Endothelial cell of umbilical vein (primary cell): ENCODE measurements around the gene GM2A. TPM values are rescaled to one million over a fixed set of nuclear protein-coding genes. Genes with fewer than 3 reads are reported as not detected.

Experiments used
- BruUV-seq: library from RNA; stranded (reverse); fragments of 400-500 nt; replicated peaks from 2 replicates; lab custom pipeline; 2021; lab: Mats Ljungman, UMichigan
- CTCF ChIA-PET: fragments of 300-600, 350-600 bp; sonication (Branson Sonifier 250); formaldehyde crosslinking; loops from one replicate; lab custom pipeline; 2021; ENCODE audit warnings: antibody characterized with exemption, inconsistent platforms; lab: Charles Lee
- POLR2A ChIA-PET: fragments of 300-600, 350-600 bp; sonication (Branson Sonifier 250); formaldehyde crosslinking; loops from one replicate; lab custom pipeline; 2021; ENCODE audit warnings: antibody characterized with exemption, inconsistent platforms; lab: Charles Lee
- DNase-seq: peaks from one replicate; pipeline ENCODE4 v3.0.0-alpha.2; 2011; ENCODE audit warnings: low read depth, low spot score
- FAIRE-seq: peaks from 2 replicates; lab custom pipeline; 2011; peaks lifted over from hg19 to GRCh38; lab: Jason Lieb, UNC
- H2AFZ ChIP-seq: 2 replicates; pipeline ENCODE4 v1.6.0; 2012; ENCODE audit warnings: low read depth, low read length, control low read depth, inconsistent platforms
- H3K27ac ChIP-seq: 2 replicates; pipeline ENCODE4 v1.5.1; 2011; ENCODE audit warnings: low read depth, mild to moderate bottlenecking, control low read depth, low read length, moderate library complexity; ENCODE audit not compliant: insufficient read depth
- H3K27me3 ChIP-seq, 2 experiments: 2 replicates each; pipeline versions ENCODE4 v1.6.0 to v1.6.1; 2011; ENCODE audit warnings: low read length in 2 of 2, mixed read lengths in 1 of 2; ENCODE audit not compliant: control insufficient read depth in 2 of 2, insufficient read depth in 2 of 2
- H3K36me3 ChIP-seq, 2 experiments: 2 replicates in 1 of 2; 3 replicates in 1 of 2; pipeline ENCODE4 v1.5.1; 2011; ENCODE audit warnings: low read length in 2 of 2, mild to moderate bottlenecking in 1 of 2, moderate library complexity in 1 of 2; ENCODE audit not compliant: control insufficient read depth in 2 of 2, insufficient read depth in 2 of 2; ENCODE audit errors: extremely low read depth in 1 of 2
- H3K4me1 ChIP-seq: 3 replicates; pipeline ENCODE4 v1.5.1; 2011; ENCODE audit warnings: mild to moderate bottlenecking, low read length; ENCODE audit not compliant: control insufficient read depth, insufficient read depth; ENCODE audit errors: extremely low read depth
- H3K4me2 ChIP-seq: 2 replicates; pipeline ENCODE4 v1.6.1; 2011; ENCODE audit warnings: low read length, control low read depth, mixed read lengths; ENCODE audit not compliant: insufficient read depth
- H3K4me3 ChIP-seq, 3 experiments: fragments of 200-600 bp in 1 of 3; sonication (generic), shearing (Covaris generic) in 1 of 3; replicated peaks in 1 of 3; 2 replicates each; pipeline ENCODE4 v1.5.1; 2011 to 2016; ENCODE audit warnings: control low read depth in 3 of 3, low read length in 3 of 3, mild to moderate bottlenecking in 2 of 3, inconsistent platforms in 1 of 3, low read depth in 1 of 3, moderate library complexity in 1 of 3; ENCODE audit not compliant: insufficient read depth in 1 of 3
- H3K79me2 ChIP-seq: 2 replicates; pipeline ENCODE4 v1.6.0; 2012; ENCODE audit warnings: low read length, inconsistent platforms; ENCODE audit not compliant: control insufficient read depth, insufficient read depth
- H3K9ac ChIP-seq: replicated peaks from 2 replicates; pipeline ENCODE3; 2011; ENCODE audit warnings: low read length, control low read depth; ENCODE audit not compliant: insufficient read depth; ENCODE audit errors: extremely low read depth
- H3K9me1 ChIP-seq: replicated peaks from 3 replicates; pipeline ENCODE4 v1.6.0; 2011; ENCODE audit warnings: mild to moderate bottlenecking, low read length; ENCODE audit not compliant: control insufficient read depth, insufficient read depth; ENCODE audit errors: extremely low read depth
- H3K9me3 ChIP-seq: replicated peaks from 2 replicates; pipeline ENCODE4 v1.5.1; 2012; ENCODE audit warnings: low read length, inconsistent platforms; ENCODE audit not compliant: control insufficient read depth, insufficient read depth
- H4K20me1 ChIP-seq: replicated peaks from 2 replicates; pipeline ENCODE3; 2011; ENCODE audit warnings: mild to moderate bottlenecking, low read length; ENCODE audit not compliant: control insufficient read depth, insufficient read depth; ENCODE audit errors: extremely low read depth
- CTCF ChIP-seq, 2 donors: IDR thresholded peaks; 1 replicate in 1 of 2; 2 replicates in 1 of 2; pipeline ENCODE4 v1.5.1; 2011; ENCODE audit warnings: low read length in 2 of 2, mild to moderate bottlenecking in 2 of 2, moderate library complexity in 2 of 2, control low read depth in 1 of 2, inconsistent platforms in 1 of 2, low read depth in 1 of 2; ENCODE audit not compliant: insufficient read depth in 1 of 2; ENCODE audit errors: extremely low read depth in 1 of 2
- EZH2 ChIP-seq: IDR thresholded peaks from 2 replicates; pipeline ENCODE4 v1.6.1; 2012; ENCODE audit warnings: borderline replicate concordance, low read depth, mild to moderate bottlenecking, moderate library complexity, low read length, inconsistent platforms; ENCODE audit not compliant: severe bottlenecking
- FOS ChIP-seq: IDR thresholded peaks from 2 replicates; pipeline ENCODE4 v1.6.1; 2011; ENCODE audit warnings: mild to moderate bottlenecking, low read length, moderate library complexity, borderline replicate concordance; ENCODE audit not compliant: insufficient read depth
- GATA2 ChIP-seq: IDR thresholded peaks from 2 replicates; pipeline ENCODE4 v1.7.0; 2011; ENCODE audit warnings: low read depth, mild to moderate bottlenecking, moderate library complexity, mixed read lengths, low read length; ENCODE audit not compliant: insufficient read length, insufficient read depth
- JUN ChIP-seq: IDR thresholded peaks from 2 replicates; pipeline ENCODE4 v1.6.1; 2011; ENCODE audit warnings: borderline replicate concordance, low read depth; ENCODE audit not compliant: insufficient read length, insufficient read depth
- MAX ChIP-seq: IDR thresholded peaks from 2 replicates; pipeline ENCODE4 v1.6.1; 2011; ENCODE audit not compliant: insufficient read depth, insufficient read length
- MYC ChIP-seq: IDR thresholded peaks from one replicate; pipeline ENCODE4 v1.6.1; 2011; ENCODE audit warnings: mild to moderate bottlenecking, low read depth, low read length
- POLR2A ChIP-seq: IDR thresholded peaks from 2 replicates; pipeline ENCODE4 v1.6.1; 2012; ENCODE audit warnings: low read depth, mild to moderate bottlenecking, control low read depth, low read length
- POLR2AphosphoS5 ChIP-seq: IDR thresholded peaks from 2 replicates; pipeline ENCODE4 v1.6.1; 2012; ENCODE audit warnings: low read depth, mild to moderate bottlenecking, control low read depth, low read length, moderate library complexity; ENCODE audit not compliant: insufficient read depth
- dilution Hi-C: fragments of 300-500 bp; cut with MboI; formaldehyde crosslinking; loops from one replicate; pipeline ENCODE4 v1.15.0; 2019; ENCODE audit warnings: low sequenced_read_pairs; ENCODE audit not compliant: extremely low pct_ligation_motif_present
- intact Hi-C: fragments of 100-400 bp; cut with micrococcal nuclease; formaldehyde crosslinking; loops from one replicate; pipeline ENCODE4 v1.10.0; 2022
- polyA plus RNA-seq, 4 experiments: library from polyadenylated mRNA; depleted of rRNA in 3 of 4; stranded (reverse) in 3 of 4; unstranded in 1 of 4; fragments of >200 nt; gene quantifications; 2 replicates each; pipeline versions ENCODE4 v1.2.1 to v1.2.3, GENCODE V29; 2011 to 2012; ENCODE audit warnings: missing spikeins in 1 of 4
- total RNA-seq: library from RNA; stranded (reverse); gene quantifications from 2 replicates; pipeline ENCODE4 v1.2.3, GENCODE V29; 2021

The GM2A gene
- total and polyA plus RNA-seq, 2 donors (not counting 3 experiments of a cell fraction or from before 2014, with no cell fraction given), result 14.0 to 21.2 TPM

GRCh38 chr5:151286246-151286645 is 33.3 kb downstream of the GM2A start:
- no peaks in the 10 kb centered on the region for H3K36me3 ChIP-seq
- dilution Hi-C loops (no loop called here), intact Hi-C loops (no loop called here)
- H2AFZ ChIP-seq, result no peak overlapping the region
- no TSS peak for BruUV-seq
- no peaks in the 10 kb centered on the region for H3K27me3 ChIP-seq
- no peak overlapping the region for H3K9ac ChIP-seq
- DNase-seq (no peak), FAIRE-seq (no peak)
- H3K4me1 ChIP-seq, result no peaks in the 10 kb centered on the region
- no peak overlapping the region for H3K27ac ChIP-seq
- no peaks in the 10 kb centered on the region for H3K9me1 ChIP-seq
- H4K20me1 ChIP-seq, result no peaks in the 10 kb centered on the region
- TF ChIP-seq EZH2 (no peak), POLR2A (no peak), MAX (no peak), GATA2 (no peak), POLR2AphosphoS5 (no peak), FOS (no peak), JUN (no peak)
- H3K4me3 ChIP-seq, result no peak overlapping the region
- no peak overlapping the region for H3K4me2 ChIP-seq
- H3K79me2 ChIP-seq, result no peaks in the 10 kb centered on the region
- H3K9me3 ChIP-seq, result no peaks in the 10 kb centered on the region
- ChIA-PET CTCF (interaction anchor here (1.3 kb wide), 1 partner anchor 32 kb away, joined by 3 read pairs; no protein-coding TSS in a partner anchor), POLR2A (no interaction called here)

- H3K9ac ChIP-seq, result no peak overlapping the region
- FAIRE-seq (no peak), DNase-seq (no peak)
- no peaks in the 10 kb centered on the region for H3K27me3 ChIP-seq
- H3K27ac ChIP-seq, result no peak overlapping the region
- no peaks in the 10 kb centered on the region for H3K9me3 ChIP-seq
- dilution Hi-C loops, result no loop called here
- H2AFZ ChIP-seq, result no peak overlapping the region
- H3K79me2 ChIP-seq, result no peaks in the 10 kb centered on the region
- intact Hi-C loops, result no loop called here
- H3K4me1 ChIP-seq, result no peaks in the 10 kb centered on the region
- H4K20me1 ChIP-seq, result no peaks in the 10 kb centered on the region
- H3K4me3 ChIP-seq, result no peak overlapping the region
- H3K9me1 ChIP-seq, result no peaks in the 10 kb centered on the region
- ChIA-PET CTCF (interaction anchor here (0.8 to 1.4 kb wide), 2 partner anchors 28 to 60 kb away, joined by 3 to 4 read pairs; no protein-coding TSS in a partner anchor), POLR2A (no interaction called here)
- TF ChIP-seq CTCF (IDR thresholded peaks at IDR 0.05; ENCODE audit: extremely low read depth in 1 of 2, insufficient read depth in 1 of 2, low read depth in 1 of 2, low read length in 2 of 2) (no peak), MAX (no peak), JUN (no peak), MYC (no peak), EZH2 (no peak), POLR2AphosphoS5 (no peak)
- BruUV-seq, result no TSS peak
- H3K36me3 ChIP-seq, result no peaks in the 10 kb centered on the region
- no peak overlapping the region for H3K4me2 ChIP-seq
Observed at GRCh38 chr5:151288180-151288579, 35.2 kb downstream of the GM2A start.
